ENCODE results near the gene PTH1R. TPM values are rescaled to one million over a fixed set of nuclear protein-coding genes. Genes with fewer than 3 reads are reported as not detected.

The PTH1R gene
- total and polyA plus RNA-seq, 10 of the 15 experiments (the other 5 are each of a cell fraction or from before 2014, with no cell fraction given) = not detected

DNA sequence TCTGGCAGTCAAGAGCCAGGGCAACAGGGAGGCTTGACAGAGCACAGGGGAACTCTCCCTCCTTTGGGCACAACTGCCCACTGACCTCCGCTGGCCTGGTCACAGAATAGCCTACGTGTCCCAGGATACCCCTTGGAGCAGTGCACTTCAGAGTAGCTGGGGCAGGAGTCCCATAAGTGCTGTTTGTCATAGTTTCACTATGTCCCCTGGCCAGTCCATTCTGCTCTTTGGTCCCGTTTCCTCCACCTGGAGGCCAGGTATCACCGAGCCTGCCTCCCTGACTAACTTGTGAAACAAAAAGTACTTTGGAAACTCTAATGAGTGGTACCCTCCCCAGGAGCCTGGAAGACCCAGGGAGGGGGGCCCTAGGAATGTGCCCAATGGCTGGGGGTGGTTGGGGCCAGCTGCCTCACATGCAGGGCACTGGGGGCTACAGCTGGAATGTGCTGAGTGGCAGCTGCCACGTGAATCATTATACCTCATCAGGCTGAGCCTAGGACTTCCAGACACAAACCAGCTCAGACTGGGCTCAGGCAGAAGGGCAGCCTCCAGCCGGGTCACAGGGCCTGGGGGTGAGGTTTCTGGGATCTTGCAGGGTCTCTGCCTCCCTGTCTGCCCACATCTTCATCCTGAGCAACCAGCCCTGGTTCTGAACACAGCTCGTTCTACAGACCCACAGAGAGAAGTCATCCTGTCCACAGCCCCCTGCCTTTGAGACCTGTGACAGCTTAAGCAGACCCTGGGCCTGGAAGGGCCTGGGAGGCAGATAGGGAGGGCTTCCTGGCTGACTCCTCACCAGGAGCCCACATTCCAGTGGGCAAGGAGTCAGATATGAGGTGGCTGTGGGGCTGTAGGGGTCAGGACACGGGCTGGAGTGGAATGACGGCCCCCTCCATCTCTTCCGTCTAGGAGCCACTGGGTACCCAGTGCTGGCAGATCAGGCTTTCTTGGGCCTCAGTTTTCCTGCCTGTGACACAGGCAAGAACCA, 914 bp upstream of the PTH1R start:
- POLR2A ChIA-PET = no interaction called here
- SMC1A ChIA-PET (ENCODE audit: uncharacterized antibody, unreplicated experiment) = interaction anchor here (1.3 kb wide), 1 partner anchor 19 kb away, joined by 4 read pairs; no protein-coding TSS in a partner anchor

More for the DNA sequence above, 914 bp upstream of the PTH1R start:
- DNase-seq (ENCODE audit: low read depth, low spot score) = no peak
- ChIA-PET RAD21 (ENCODE audit: unreplicated experiment) (interaction anchor here (1.4 to 1.8 kb wide), 2 partner anchors 10 to 18 kb away, joined by 3 to 6 read pairs; no protein-coding TSS in a partner anchor), CTCF (no interaction called here)
- no TSS peak for BruUV-seq (replicated peaks)
- no peak overlapping the region for H2AFZ ChIP-seq (ENCODE audit: control insufficient read depth, low read depth, low read length)
- no peak overlapping the region for H3K4me2 ChIP-seq (ENCODE audit: control insufficient read depth, insufficient read depth)
- peaks cover 2 to 3% of the 10 kb centered on the region in 2 experiments; a peak in 1 of 4 replicates for H3K27me3 ChIP-seq (replicated peaks in 1 of 2; ENCODE audit: control insufficient read depth in 2 of 2, insufficient read depth in 2 of 2, low read length in 1 of 2)
- H3K4me3 ChIP-seq = no peak overlapping the region
- no peak overlapping the region for H3K9ac ChIP-seq (ENCODE audit: control insufficient read depth, insufficient read depth, low read length)
- H3K36me3 ChIP-seq (ENCODE audit: control insufficient read depth in 2 of 2, insufficient read depth in 2 of 2, low read length in 1 of 2) = no peaks in the 10 kb centered on the region
- peaks cover 7% of the 10 kb centered on the region for H3K4me1 ChIP-seq (ENCODE audit: control insufficient read depth, insufficient read depth, low read length)
- in situ Hi-C loops (cut with MboI) (no loop called here), intact Hi-C loops (cut with micrococcal nuclease; ENCODE audit: unreplicated experiment) (no loop called here)
- ATAC-seq = no peak
- no peak overlapping the region for H3K27ac ChIP-seq (ENCODE audit: control insufficient read depth, insufficient read depth)
- no peaks in the 10 kb centered on the region for H4K20me1 ChIP-seq (ENCODE audit: control insufficient read depth, insufficient read depth)
- 44% methylated on average over 10 of the region's 10 CpGs for WGBS (ENCODE audit: insufficient coverage, insufficient replicate concordance, low lambda C conversion rate, missing lambda C conversion rate)
- FAIRE-seq = no peak
- no peaks in the 10 kb centered on the region for H3K79me2 ChIP-seq (ENCODE audit: control insufficient read depth, insufficient read depth, low read length)
- TF ChIP-seq TBL1XR1 (IDR thresholded peaks at IDR 0.05; ENCODE audit: low read depth, low read length) (no peak), POLR2A (IDR thresholded peaks at IDR 0.05; ENCODE audit: low read depth, low read length) (no peak), ZNF687 (IDR thresholded peaks at IDR 0.05) (no peak), EP300 (IDR thresholded peaks at IDR 0.05; ENCODE audit: borderline replicate concordance in 1 of 2, control insufficient read depth in 1 of 2, low read depth in 2 of 2, low read length in 2 of 2) (no peak), RFX5 (IDR thresholded peaks at IDR 0.05; ENCODE audit: low read depth, low read length) (no peak), EGR1 (IDR thresholded peaks at IDR 0.05; ENCODE audit: borderline replicate concordance in 1 of 2, low read depth in 2 of 2, low read length in 2 of 2) (no peak), CEBPB (IDR thresholded peaks at IDR 0.05; ENCODE audit: borderline replicate concordance in 1 of 2, low read depth in 2 of 2, low read length in 2 of 2) (no peak), FOXK2 (IDR thresholded peaks at IDR 0.05) (no peak), SIN3A (IDR thresholded peaks at IDR 0.05; ENCODE audit: low read depth, low read length) (no peak), ATF7 (IDR thresholded peaks at IDR 0.05; ENCODE audit: low read depth) (no peak), TCF7 (IDR thresholded peaks at IDR 0.05; ENCODE audit: borderline replicate concordance) (no peak), SREBF2 (IDR thresholded peaks at IDR 0.05; ENCODE audit: low read length) (no peak), CBFB (IDR thresholded peaks at IDR 0.05; ENCODE audit: low read depth) (no peak)
- no peaks in the 10 kb centered on the region for H3K9me3 ChIP-seq (replicated peaks; ENCODE audit: control insufficient read depth, insufficient read depth, low read length)

Measured in GM12878 (cell line).